MCF 10A (cell line): ENCODE results near the gene CLDND1. TPM values are rescaled to one million over a fixed set of nuclear protein-coding genes. Genes with fewer than 3 reads are reported as not detected.

ENCODE experiments used
- BruUV-seq: library from RNA; stranded (reverse); fragments of 400-500 nt; replicated peaks from 2 replicates; lab custom pipeline; 2021; lab: Mats Ljungman, UMichigan
- CTCF ChIA-PET: fragments of 300-600 bp; sonication (Branson Sonifier 250); formaldehyde crosslinking; extraction: SDS; loops from one replicate; lab custom pipeline; 2021; ENCODE audit warnings: antibody characterized with exemption, inconsistent platforms; lab: Yijun Ruan, JAX
- POLR2A ChIA-PET: fragments of 300-600, 350-650 bp; sonication (Branson Sonifier 250); formaldehyde crosslinking; extraction: SDS; loops from one replicate; lab custom pipeline; 2020; ENCODE audit warnings: antibody characterized with exemption, inconsistent platforms; lab: Yijun Ruan, JAX
- DNase-seq: peaks from one replicate; pipeline ENCODE4 v3.0.0-alpha.2; 2018; ENCODE audit not compliant: unreplicated experiment
- H3K27ac Mint-ChIP-seq: one replicate; pipeline ENCODE4 v1.8.0; 2022; ENCODE audit warnings: mild to moderate bottlenecking, low read depth, mixed read lengths; ENCODE audit not compliant: unreplicated experiment
- H3K27me3 Mint-ChIP-seq: one replicate; pipeline ENCODE4 v1.8.0; 2022; ENCODE audit warnings: mixed read lengths; ENCODE audit not compliant: insufficient read depth, unreplicated experiment
- H3K36me3 Mint-ChIP-seq: one replicate; pipeline ENCODE4 v1.8.0; 2022; ENCODE audit warnings: mild to moderate bottlenecking, moderate library complexity, mixed read lengths; ENCODE audit not compliant: insufficient read depth, unreplicated experiment
- H3K4me1 Mint-ChIP-seq: one replicate; pipeline ENCODE4 v1.8.0; 2022; ENCODE audit warnings: mixed read lengths; ENCODE audit not compliant: insufficient read depth, unreplicated experiment
- H3K4me3 Mint-ChIP-seq: one replicate; pipeline ENCODE4 v1.8.0; 2022; ENCODE audit warnings: mild to moderate bottlenecking, moderate library complexity, mixed read lengths; ENCODE audit not compliant: unreplicated experiment
- H3K9me3 Mint-ChIP-seq: one replicate; pipeline ENCODE4 v1.8.0; 2022; ENCODE audit warnings: mixed read lengths; ENCODE audit not compliant: unreplicated experiment
- intact Hi-C: fragments of 100-400 bp; cut with micrococcal nuclease; formaldehyde crosslinking; loops from 2 replicates; pipeline ENCODE4 v1.14.1; 2022
- total RNA-seq: library from RNA; stranded (reverse); gene quantifications from 2 replicates; pipeline ENCODE4 v1.2.3, GENCODE V29; 2022
- TF ChIP-seq, protein P1 (sequence below): fragments of 200-600 bp; IDR thresholded peaks from one replicate; pipeline ENCODE4 v1.8.0; 2022; ENCODE audit warnings: antibody characterized with exemption, mild to moderate bottlenecking; ENCODE audit not compliant: unreplicated experiment

The CLDND1 gene
- total RNA-seq, 1 experiment from 2014 or later = 128 TPM

GRCh38 chr3:98482717-98483482, 39.8 kb downstream of the CLDND1 start:
- intact Hi-C loops = loop anchor here (2.0 kb wide), 1 partner anchor 30 kb away; no protein-coding TSS in a partner anchor
- peaks cover 30% of the 10 kb centered on the region for H3K9me3 Mint-ChIP-seq
- BruUV-seq = no TSS peak
- ChIA-PET POLR2A (interaction anchor here (0.7 to 3.2 kb wide), 6 partner anchors 25 to 109 kb away, joined by 3 to 17 read pairs (median 4); no protein-coding TSS in a partner anchor), CTCF (interaction anchor here (0.5 to 2.0 kb wide), 17 partner anchors 24 to 714 kb away, joined by 3 to 7 read pairs (median 3); no protein-coding TSS in a partner anchor)
- DNase-seq = peak; percentile 35
- TF ChIP-seq, protein P1, sequence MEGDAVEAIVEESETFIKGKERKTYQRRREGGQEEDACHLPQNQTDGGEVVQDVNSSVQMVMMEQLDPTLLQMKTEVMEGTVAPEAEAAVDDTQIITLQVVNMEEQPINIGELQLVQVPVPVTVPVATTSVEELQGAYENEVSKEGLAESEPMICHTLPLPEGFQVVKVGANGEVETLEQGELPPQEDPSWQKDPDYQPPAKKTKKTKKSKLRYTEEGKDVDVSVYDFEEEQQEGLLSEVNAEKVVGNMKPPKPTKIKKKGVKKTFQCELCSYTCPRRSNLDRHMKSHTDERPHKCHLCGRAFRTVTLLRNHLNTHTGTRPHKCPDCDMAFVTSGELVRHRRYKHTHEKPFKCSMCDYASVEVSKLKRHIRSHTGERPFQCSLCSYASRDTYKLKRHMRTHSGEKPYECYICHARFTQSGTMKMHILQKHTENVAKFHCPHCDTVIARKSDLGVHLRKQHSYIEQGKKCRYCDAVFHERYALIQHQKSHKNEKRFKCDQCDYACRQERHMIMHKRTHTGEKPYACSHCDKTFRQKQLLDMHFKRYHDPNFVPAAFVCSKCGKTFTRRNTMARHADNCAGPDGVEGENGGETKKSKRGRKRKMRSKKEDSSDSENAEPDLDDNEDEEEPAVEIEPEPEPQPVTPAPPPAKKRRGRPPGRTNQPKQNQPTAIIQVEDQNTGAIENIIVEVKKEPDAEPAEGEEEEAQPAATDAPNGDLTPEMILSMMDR = no peak
- H3K27me3 Mint-ChIP-seq = no peaks in the 10 kb centered on the region
- H3K27ac Mint-ChIP-seq = peak overlapping the region; percentile 97
- no peak overlapping the region for H3K4me3 Mint-ChIP-seq
- peaks cover 18% of the 10 kb centered on the region for H3K4me1 Mint-ChIP-seq
- no peaks in the 10 kb centered on the region for H3K36me3 Mint-ChIP-seq

Other genes starting within 250 kb of the CLDND1 start
- gene OR5H2, start 240.4 kb downstream of the CLDND1 start, total RNA-seq = not detected in 2 replicates
- gene OR5K4, start 169.0 kb downstream of the CLDND1 start, total RNA-seq = not detected in 2 replicates
- gene OR5K3, start 132.2 kb downstream of the CLDND1 start, total RNA-seq = not detected in 2 replicates
- gene OR5K1, start 59.7 kb downstream of the CLDND1 start, total RNA-seq = not detected in 2 replicates
- gene OR5K2, start 25.2 kb downstream of the CLDND1 start, total RNA-seq = not detected in 2 replicates
- not detected in 2 replicates for gene GPR15, start 9.1 kb upstream of the CLDND1 start, total RNA-seq
- gene CPOX, start 70.7 kb upstream of the CLDND1 start, total RNA-seq = 10.8 and 11.2 TPM in 2 replicates
- gene ST3GAL6, start 240.4 kb upstream of the CLDND1 start, total RNA-seq = 1.2 and 1.5 TPM in 2 replicates